ENCODE data around the gene PCDHGA1. TPM values are rescaled to one million over a fixed set of nuclear protein-coding genes. Genes with fewer than 3 reads are reported as not detected.

PCDHGA1 gene
- total and polyA plus RNA-seq, 9 of the 15 experiments (the other 6 are each of a cell fraction or from before 2014, with no cell fraction given): 0.05 to 0.26 (median 0.18) TPM; not detected in 2

- TF ChIP-seq PRDM10 (IDR thresholded peaks at IDR 0.05; ENCODE audit: partially characterized antibody) (no peak), HNRNPH1 (optimal IDR thresholded peaks at IDR 0.05; ENCODE audit: low read depth, low read length) (no peak), ESRRB (CRISPR knock-in tag; IDR thresholded peaks at IDR 0.05; ENCODE audit: borderline replicate concordance) (no peak), SRSF3 (IDR thresholded peaks at IDR 0.05; ENCODE audit: insufficient read depth, low read length) (no peak)
Observed at GRCh38 chr5:141477044-141477575, 146.8 kb downstream of the PCDHGA1 start (continued).

GRCh38 chr5:141477815-141478214 is 147.5 kb downstream of the PCDHGA1 start:
- Histone ChIP-seq H3K9me3 (replicated peaks; ENCODE audit: control insufficient read depth, insufficient read depth, low read depth, low read length) (no peaks in the 10 kb centered on the region), H3K4me2 (ENCODE audit: insufficient read depth, low read length) (no peak overlapping the region), H3K9ac (ENCODE audit: insufficient read depth in 1 of 2, low read depth in 2 of 2, low read length in 2 of 2) (no peak overlapping the region), H3K4me1 (replicated peaks in 1 of 2; ENCODE audit: control insufficient read depth in 2 of 2, insufficient read depth in 2 of 2, low read length in 2 of 2) (peaks cover 0 to 14% of the 10 kb centered on the region in 2 experiments; a peak in 1 of 5 replicates), H3K27ac (ENCODE audit: extremely low read depth, low read depth, low read length) (no peak overlapping the region), H3K36me3 (ENCODE audit: control insufficient read depth, insufficient read depth, low read length) (no peaks in the 10 kb centered on the region), H3K4me3 (no peak overlapping the region), H3K79me2 (ENCODE audit: control insufficient read depth, insufficient read depth, low read length) (no peaks in the 10 kb centered on the region), H2AFZ (ENCODE audit: low read depth, low read length) (no peak overlapping the region), H4K20me1 (replicated peaks; ENCODE audit: control insufficient read depth, insufficient read depth, low read length) (no peaks in the 10 kb centered on the region; the same call in 1 of the 2 replicates), H3K9me1 (ENCODE audit: control insufficient read depth, insufficient read depth, low read length) (no peaks in the 10 kb centered on the region), H3K27me3 (ENCODE audit: control insufficient read depth in 2 of 2, insufficient read depth in 2 of 2, low read length in 2 of 2) (peaks cover 20 to 32% of the 10 kb centered on the region in 2 experiments; a peak in 4 of 5 replicates)
- FAIRE-seq: no peak
- in situ Hi-C loops (cut with MboI): no loop called here
- no TSS peak for BruUV-seq (replicated peaks)
- intact Hi-C loops (cut with micrococcal nuclease): no loop called here
- ATAC-seq: no peak
- ChIA-PET POLR2A (no interaction called here), CTCF (ENCODE audit: low intra/inter-chr PET ratio) (no interaction called here)
- no peak for DNase-seq (ENCODE audit: extremely low read depth in 1 of 4, low spot score in 3 of 4)
- WGBS (ENCODE audit: insufficient coverage, low coverage, missing lambda C conversion rate): under 1% methylated on average over 13 of the region's 13 CpGs
- TF ChIP-seq, protein P1, sequence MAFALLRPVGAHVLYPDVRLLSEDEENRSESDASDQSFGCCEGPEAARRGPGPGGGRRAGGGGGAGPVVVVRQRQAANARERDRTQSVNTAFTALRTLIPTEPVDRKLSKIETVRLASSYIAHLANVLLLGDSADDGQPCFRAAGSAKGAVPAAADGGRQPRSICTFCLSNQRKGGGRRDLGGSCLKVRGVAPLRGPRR (CRISPR knock-in tag; IDR thresholded peaks at IDR 0.05): no peak
- TF ChIP-seq YY1 (IDR thresholded peaks at IDR 0.05; ENCODE audit: borderline replicate concordance in 1 of 3, control insufficient read depth in 1 of 3, extremely low read depth in 1 of 3, insufficient read depth in 3 of 3, insufficient read length in 1 of 3, insufficient replicate concordance in 2 of 3, low read depth in 1 of 3, low read length in 2 of 3) (no peak), HLTF (IDR thresholded peaks at IDR 0.05) (no peak), ZNF146 (CRISPR knock-in tag; IDR thresholded peaks at IDR 0.05; ENCODE audit: unreplicated experiment) (no peak), MTA2 (IDR thresholded peaks at IDR 0.05; ENCODE audit: low read depth) (no peak), NUFIP1 (IDR thresholded peaks at IDR 0.05; ENCODE audit: partially characterized antibody) (no peak), HNRNPL (IDR thresholded peaks at IDR 0.05; ENCODE audit: low read depth, low read length) (no peak), MYC (IDR thresholded peaks at IDR 0.05; ENCODE audit: low read depth, low read length) (no peak), MYC (CRISPR knock-in tag; IDR thresholded peaks at IDR 0.05; ENCODE audit: borderline replicate concordance, low read depth) (no peak), ZNF133 (CRISPR knock-in tag; IDR thresholded peaks at IDR 0.05) (no peak)
- TF ChIP-seq, protein P2, sequence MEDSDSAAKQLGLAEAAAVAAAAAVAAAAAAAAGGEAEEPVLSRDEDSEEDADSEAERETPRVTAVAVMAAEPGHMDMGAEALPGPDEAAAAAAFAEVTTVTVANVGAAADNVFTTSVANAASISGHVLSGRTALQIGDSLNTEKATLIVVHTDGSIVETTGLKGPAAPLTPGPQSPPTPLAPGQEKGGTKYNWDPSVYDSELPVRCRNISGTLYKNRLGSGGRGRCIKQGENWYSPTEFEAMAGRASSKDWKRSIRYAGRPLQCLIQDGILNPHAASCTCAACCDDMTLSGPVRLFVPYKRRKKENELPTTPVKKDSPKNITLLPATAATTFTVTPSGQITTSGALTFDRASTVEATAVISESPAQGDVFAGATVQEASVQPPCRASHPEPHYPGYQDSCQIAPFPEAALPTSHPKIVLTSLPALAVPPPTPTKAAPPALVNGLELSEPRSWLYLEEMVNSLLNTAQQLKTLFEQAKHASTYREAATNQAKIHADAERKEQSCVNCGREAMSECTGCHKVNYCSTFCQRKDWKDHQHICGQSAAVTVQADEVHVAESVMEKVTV (CRISPR knock-in tag; IDR thresholded peaks at IDR 0.05): no peak

Data from K562 (cell line).